GM21717 (cell line): ENCODE data around the gene SERPINB1.
"Not testable (repeated sequence)": the region's sequence is repeated elsewhere in the genome, so short reads cannot be mapped to it uniquely, and the experiment has no call there.

Experiments
- ATAC-seq: cut with Tn5 transposase; IDR thresholded peaks from one replicate; pipeline ENCODE4 v1.9.1; 2021; ENCODE audit warnings: mild to moderate bottlenecking, moderate library complexity; ENCODE audit not compliant: unreplicated experiment

SERPINB1 gene

DNA sequence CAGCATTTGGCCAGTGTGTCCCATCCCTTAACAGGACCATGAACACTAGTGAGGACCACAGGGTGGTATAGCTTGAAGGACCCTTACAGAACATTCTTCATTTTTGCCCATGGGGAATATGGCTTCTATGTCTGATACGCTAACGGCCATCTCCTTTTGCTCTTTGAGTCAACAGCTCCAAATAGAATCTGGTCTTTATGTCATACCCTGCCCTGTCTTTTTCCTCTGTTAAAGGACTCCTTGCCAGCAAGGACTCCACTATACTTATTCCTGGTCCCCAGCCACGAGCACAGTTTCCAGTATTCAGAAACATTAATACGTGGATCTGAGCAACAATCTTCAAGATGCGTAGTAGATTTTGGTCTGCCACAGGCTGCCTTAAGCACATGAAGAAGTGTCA lies 22.5 kb downstream of the SERPINB1 start:
- ATAC-seq = no peak

DNA sequence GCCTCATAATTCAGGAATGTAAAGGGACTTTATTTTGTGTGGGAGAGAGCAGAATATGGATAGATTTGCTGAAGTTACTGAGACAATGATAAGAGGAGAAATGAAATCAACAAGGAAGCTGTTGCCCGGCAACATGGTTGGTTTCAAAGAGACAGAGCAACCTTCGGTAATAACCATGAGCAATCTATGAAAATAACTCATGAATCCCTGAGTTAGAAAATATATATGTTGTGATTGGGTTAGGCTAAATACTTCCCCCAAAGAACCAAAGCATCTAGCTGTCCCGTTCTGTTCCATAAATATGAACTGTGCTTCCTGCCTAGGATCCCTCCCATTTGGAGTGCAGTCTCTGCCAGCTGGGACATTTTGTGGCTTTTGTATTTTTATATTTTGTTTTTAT lies 23.1 kb downstream of the SERPINB1 start:
- ATAC-seq = no peak

DNA sequence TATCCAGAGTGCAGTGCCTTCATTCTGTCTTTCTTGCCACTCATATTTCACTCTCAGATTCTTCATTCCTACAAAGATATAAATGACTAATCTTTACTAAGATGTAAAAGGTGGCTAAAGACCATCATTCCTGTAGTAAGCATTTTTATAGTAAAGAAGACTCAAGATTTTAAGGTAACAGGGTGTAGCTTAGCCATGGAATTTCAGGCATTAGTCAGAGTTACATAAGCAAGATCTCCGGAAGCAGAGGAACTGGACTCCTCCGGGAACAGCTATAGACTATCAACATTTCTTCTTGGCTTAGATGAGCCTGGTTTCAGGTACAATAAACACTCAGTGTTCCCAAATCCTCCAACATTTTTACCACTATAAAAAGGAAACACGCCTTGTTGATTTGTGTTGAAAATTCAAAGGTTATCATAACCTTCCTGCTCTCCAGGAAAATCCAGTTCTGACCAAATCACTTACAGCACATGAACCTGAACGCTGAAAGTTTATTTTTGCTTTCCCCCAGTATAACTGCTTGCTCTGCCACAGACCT lies 23.7 kb downstream of the SERPINB1 start:
- ATAC-seq = no peak

DNA sequence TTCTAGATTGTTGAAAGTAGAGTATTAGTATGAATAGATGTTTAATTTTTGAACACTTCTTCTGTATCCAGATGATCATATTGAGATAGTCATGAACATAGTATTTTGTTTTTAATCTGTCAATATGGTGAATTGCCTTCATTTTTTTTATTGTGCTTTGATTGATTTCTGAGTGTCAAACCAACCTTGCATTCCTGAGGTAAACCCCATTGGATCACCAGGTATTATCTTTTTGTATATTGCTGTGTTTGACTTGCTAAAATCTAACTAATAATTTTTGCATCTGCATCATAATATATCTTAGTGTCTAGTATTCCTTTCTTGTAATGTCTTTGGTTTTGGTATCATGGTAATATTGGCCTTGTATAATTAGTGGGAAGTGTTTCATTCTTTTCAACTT lies 25.5 kb downstream of the SERPINB1 start:
- ATAC-seq = no peak

DNA sequence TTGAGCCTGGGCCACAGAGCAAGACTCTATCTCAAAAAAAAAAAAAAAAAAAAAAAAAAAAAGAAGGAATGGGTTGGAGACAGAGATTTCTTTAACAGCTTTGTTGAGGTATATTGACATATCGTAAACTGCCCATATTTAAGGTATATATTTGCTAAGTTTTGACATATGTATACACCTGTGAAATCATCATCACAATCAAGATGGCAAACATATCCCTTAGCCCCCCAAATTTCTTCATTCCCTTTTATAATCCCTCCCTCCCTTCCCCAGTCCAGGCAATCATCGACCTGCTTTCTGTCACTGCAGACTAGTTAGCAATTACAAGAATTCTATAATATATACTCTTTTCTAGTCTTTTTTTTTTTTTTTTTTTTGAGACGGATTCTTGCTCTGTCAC lies 29.0 kb downstream of the SERPINB1 start:
- ATAC-seq = no peak

DNA sequence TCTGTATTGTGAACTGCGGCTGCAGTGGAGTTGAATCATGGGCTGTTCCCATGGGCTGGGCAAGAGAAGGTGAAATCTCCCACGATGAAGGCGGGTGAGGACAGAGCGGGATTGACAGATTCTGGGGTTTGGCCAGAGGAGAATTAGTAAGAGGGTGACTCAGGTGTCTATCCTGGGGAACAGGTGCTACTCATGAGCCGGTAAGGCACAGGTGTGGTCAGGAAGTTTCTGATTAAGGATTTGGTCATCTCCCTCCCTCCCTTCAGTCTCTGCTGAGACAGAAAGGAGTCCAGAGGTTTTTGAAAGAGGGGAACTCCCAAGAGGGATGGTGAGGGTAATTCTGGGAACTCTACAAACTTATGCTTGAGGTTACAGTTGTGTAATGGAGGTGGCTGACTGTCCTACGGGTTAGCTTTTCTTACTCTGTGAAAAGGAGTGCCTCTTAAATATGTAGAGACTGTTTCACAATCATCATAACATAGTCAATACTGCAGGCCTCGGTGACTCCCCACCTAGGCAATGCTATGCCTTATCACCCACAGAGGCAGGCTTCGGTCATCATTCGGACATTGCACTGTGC lies 31.5 kb downstream of the SERPINB1 start:
- no peak for ATAC-seq

DNA sequence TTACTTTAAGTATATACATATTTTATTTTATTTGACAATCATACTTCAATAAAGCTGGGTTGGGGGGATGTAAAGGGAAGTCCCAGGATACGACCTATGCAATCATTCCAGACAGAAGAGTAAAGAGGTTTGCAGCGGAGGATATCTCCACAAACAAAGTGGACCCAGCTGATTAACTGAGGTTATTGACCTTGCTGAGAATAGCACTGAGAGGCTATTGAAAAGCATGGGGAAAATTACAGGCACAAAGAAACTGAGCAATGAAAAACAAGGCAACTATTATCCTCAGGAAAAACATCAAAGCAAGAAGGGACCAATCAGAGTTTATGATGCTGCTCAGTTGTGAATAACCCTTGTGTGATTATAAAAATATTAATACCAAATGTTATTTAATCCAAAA lies 32.6 kb downstream of the SERPINB1 start:
- no peak for ATAC-seq

DNA sequence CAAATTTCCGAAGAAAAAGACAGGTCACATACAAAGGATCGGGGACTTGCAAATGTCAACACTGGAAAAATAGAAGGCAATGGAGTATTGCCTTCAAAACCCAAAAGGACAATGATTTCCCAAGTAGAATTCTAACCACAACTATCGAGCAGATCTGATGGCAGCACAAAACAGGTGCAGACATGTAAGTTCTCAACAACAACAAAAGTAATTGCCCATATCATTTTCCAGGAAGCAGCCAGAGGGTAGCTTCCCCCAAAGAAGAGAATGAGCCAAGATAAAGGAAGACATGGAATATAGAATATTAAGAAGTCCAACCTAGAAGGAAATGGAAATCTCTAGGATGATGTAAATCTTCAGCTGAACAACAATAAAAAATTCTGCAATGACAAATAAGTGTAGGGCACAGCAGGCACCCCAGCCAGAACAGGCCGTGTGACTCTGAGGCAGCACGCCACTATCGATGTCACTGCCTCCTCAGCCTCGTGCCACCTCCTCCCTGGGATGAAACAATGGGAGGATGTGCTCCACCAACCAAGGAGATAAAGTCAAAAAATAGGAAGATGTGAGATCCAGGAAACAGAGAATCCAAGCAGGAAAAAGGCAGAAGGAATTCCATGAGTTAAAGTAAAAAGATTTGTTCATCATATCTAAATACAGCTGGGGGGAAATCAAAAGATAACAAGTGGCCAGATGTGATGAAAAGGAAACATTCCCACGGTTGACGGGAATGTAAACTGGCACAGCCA lies 34.1 kb downstream of the SERPINB1 start:
- ATAC-seq = no peak

DNA sequence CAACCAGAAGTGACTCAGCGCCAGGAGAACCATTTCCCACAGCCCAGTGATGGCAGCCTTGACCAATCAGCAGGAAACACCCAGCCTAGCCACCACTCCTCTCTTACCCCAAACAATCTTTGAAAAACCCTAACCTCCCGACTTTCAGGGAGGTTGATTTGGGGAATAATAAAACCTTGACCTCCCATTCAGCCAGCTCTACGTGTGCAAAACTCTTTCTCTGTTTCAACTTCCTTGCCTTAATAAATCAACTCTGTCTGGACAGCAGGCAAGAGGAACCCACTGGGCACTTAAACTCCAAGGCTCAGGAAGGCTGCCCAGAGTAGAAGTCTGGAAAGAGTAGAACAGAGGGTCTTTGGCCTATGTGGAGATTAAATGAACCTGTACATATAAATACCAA lies 35.0 kb downstream of the SERPINB1 start:
- no peak for ATAC-seq

DNA sequence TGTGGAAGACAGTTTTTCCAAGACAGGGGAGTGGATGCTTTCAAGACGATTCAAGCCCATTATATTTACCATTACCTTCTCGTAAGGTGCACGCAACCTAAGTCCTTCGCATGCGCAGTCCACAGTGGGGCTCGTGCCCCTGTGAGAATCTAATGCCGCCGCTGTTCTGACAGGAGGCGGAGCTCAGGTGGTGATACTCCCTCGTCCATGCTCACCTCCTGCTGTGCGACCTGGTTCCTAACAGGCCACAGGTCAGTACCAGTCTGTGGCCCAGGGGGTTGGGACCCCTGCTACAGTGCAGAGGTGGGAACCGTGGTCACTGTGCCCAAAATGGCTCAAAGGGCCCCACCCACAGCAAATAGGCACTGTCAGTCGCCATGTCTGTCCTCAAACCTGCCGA lies 36.6 kb downstream of the SERPINB1 start:
- no peak for ATAC-seq

DNA sequence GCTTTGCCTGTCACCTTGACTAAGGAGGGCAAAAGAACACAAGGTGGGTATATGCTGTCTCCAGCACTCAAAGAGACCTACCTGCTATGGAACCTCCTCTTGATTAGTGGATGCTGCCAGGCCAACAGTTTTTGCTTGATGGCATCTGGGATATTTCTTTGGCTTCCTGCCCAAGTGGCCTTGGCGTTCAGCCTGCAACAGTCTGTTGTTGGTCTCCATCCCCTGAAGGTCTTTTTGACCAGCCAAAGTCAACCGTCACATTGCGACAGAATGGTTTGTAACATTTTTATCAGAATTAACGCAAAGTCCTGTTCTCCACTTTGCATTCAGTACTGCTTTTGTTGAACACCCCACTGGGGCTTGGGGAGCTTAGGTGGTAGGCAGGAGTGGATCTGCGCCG lies 37.1 kb downstream of the SERPINB1 start:
- ATAC-seq = no peak

DNA sequence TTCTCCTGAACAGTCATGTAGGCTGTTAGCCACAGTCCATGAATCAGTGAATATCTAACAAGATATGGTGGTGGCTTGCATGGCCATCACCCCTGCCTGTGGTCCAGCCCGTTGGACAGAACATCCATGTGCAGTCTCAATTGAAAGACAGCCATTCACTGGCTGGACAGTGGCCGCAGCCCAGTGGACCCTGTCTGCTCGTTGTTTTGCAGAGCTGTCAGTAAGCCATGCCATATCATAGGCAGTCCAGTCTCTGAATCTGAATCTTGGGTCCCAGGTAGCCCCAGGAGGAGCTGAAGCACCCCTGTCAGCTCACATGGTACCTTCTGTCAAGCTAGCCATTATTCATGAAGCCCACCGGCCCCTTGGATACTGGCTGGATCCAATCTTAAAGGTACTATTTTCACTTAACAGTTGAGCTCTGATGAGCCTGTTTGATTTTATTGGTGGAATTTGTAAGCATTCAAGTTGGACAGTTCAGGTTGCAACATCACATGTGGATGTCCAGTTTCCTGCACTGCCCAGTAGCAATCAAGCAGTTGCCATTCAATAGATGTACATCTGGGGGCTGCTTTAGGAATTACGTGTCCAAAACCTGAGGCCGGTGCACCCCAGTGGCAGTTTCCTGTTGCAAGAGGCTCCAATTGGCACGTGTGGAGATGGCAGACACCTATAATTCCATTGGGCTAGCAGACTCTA lies 37.8 kb downstream of the SERPINB1 start:
- no peak for ATAC-seq

DNA sequence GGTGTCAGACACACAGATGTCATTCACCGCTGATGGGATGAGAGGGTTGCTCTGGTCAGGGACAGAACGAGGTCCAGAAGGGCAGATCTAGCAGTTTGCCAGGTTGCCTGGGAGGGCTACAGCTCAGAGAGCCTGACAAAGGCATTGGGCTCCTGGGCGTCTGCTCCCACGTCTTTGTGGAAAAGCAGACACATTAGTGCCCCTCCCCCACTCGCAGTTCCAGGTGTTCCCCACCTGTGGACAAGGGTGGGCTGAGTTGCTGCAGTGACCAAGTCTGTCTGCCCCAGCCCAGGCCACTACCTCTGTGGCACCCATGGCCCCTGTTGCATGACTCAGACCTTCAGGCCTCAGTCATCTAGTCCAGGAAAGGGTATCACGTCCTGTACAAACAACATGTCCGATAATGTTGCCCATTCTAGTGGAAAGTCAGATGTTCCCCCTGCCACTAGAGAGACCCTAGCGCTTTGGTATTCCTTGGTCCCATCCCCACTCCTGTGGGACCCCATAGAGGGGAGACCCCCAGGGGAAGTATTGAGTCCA lies 39.1 kb downstream of the SERPINB1 start:
- no peak for ATAC-seq

DNA sequence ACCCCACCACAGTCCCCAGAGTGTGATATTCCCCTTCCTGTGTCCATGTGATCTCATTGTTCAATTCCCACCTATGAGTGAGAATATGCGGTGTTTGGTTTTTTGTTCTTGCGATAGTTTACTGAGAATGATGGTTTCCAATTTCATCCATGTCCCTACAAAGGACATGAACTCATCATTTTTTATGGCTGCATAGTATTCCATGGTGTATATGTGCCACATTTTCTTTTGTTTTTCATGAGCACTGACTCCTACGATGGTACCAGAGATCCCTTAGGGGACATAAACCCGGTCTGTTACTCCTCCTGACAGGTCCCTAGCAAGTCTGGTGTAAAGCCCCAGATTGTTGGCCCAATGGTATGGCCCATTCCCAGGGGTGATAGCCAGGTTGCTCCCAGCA lies 40.0 kb downstream of the SERPINB1 start:
- ATAC-seq = not testable (repeated sequence)

DNA sequence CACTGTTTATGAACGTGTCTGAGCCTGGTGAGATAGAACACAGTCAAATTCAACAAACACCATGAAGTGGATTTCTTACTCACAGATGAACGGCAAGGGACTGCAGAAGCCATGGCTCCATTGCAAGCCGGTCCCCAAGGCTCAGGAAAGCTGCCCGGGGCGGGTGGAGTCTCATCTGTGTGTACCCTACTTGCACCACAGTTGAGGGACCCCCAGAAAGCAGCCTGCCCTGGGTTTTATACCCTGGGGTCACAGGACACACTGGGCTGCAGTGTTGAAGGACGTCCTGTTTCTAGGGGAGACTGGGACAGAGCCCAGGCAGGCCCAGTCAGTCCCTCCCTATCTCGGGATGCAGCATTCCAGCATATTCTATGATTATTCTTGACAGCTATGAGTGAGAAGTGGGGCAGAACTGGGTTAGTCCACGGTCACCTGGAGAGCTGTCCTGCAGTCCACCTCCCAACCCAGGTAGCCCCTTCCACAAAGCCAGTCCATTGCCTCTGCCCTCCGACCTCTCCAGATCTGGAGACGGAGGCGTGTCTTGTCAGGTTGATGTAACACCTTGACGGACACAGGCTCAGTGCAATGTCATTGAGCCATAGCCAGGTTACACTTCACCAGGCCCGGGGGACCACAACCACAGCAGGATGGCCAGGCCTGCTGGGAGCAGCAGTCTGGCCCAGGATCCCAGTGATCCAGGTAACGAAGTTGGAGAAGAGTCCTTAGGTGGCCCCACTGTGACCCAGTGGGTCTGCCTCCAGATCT lies 40.9 kb downstream of the SERPINB1 start:
- ATAC-seq = no peak

DNA sequence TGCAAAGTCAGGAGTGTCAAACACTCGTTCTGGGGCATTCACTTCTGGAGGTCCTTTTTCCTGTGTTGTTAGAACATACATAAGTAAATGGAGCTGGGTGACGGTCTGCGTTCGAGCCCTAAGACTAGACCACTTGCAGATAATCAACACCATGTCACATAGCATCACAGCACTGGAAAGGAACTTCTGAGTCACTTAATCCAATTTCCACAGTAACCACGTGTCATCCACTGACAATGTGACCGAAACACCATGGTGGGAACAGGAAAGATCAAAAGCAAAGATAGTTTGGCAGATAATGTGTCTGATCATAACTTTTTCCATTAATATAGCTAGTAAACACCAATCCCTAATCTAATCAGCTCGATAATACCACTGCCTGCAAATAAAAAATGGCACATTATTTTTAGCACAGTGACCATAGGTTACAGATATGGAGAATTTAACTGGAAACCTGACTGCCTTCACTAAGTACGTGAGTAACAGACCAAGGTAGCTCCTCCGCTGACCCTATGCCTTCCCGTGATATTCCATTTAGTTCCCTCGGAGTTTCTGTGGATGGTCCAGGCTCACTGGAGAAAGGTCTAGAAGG lies 41.6 kb downstream of the SERPINB1 start:
- ATAC-seq = no peak

DNA sequence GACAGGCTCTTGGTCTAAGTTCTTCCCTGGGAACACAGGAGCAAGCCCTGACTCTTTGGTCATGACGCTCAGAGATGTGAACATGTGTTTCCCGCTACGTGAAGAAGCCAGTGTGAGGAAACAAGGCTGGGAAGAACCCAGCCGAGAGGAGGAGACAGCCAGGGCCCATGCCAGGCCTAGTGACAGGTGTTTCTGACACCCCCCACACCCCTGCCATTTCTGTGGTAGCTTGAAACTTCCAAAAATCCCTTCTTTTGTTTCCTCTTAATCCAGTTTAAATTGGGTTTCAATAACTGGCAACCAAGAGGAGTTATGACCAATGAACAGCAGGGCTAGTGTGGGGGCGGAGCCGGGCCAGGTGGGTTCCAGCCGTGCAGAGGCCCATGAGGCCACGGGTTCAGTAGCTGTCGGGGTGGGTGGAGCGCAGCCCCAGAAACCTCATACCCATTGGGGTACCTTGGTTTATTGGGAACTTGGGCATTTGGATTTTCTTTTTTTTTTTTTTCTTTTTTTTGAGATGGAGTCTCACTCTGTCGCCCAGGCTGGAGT lies 43.0 kb downstream of the SERPINB1 start:
- ATAC-seq = no peak

DNA sequence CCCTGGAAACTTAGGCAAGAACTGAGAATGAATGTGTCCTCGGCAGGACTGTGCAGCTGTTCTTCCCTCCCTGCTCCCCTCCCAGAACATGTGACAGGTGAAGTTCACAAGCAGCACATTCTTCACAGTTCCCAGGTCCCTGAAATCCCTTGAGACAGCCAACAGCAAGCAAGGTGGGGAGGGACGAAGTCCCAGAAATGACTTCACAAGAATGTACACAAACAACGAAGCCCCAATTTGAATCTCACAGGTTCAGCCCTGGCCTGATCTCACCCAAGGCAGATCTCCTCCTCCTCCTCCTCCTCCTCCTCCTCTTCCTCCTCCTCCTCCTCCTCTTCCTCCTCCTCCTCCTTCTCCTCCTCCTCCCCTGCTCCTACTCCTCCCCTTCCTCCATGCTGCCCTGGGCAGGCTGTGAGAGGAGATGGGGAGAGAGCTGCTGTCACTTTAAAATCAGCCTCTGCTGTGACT lies 44.1 kb downstream of the SERPINB1 start:
- ATAC-seq = no peak

DNA sequence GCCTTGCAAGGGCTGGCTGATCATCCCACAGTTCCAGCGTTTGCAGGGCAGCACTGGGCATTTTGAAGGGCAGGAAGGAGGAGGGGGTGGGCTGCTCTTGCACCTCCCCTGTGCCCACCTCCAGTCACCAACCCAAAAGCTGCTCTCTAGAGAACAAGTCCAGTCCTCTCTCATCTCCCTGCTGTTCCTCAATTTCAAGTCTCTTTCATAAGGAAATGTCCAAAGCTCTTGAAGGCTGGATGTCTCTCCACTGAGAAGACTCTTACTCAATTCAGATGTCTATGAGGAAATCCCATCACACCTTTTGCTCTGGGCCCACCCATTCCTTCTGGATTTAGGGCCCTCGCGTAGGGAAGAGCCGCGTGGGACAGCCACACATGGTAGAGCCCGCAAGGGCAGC lies 44.8 kb downstream of the SERPINB1 start:
- ATAC-seq = no peak

DNA sequence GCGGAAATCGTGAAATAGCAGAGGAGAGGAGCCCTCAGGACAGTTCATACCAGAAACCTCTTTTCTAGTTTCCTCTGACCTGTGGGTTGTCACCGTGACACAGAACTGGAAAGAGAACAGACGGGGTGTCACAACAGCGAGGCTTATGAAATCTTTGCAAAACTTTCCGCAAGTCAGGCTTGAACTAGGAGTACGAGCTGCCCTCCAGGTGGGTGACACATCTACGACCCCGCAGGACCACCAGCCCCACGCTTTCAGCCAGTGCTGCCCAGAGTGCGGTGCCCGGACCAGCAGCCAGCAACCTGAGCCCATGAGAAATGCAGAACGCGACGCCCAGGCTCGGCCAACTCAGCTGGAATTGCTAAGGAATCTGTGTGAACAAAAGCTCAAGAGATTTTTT lies 45.7 kb downstream of the SERPINB1 start:
- ATAC-seq = no peak
